ENCODE measurements around the gene LRRC2. TPM values are rescaled to one million over a fixed set of nuclear protein-coding genes. Genes with fewer than 3 reads are reported as not detected.

LRRC2 gene
- total and polyA plus RNA-seq, 9 of the 15 experiments (the other 6 are each of a cell fraction or from before 2014, with no cell fraction given) = 0.01 to 0.04 (median 0.03) TPM; not detected in 5

- TF ChIP-seq MLLT1 (IDR thresholded peaks at IDR 0.05) (peak; percentile 11 to 50; a peak in 1 of 4 replicates), STAT5B (CRISPR knock-in tag; IDR thresholded peaks at IDR 0.05) (0 out of 2 replicates have a peak, but pooled peaks have one; percentile 47), KDM1A (IDR thresholded peaks at IDR 0.05) (peak; percentile 97), GABPB1 (CRISPR knock-in tag; IDR thresholded peaks at IDR 0.05) (no peak), GTF2F1 (IDR thresholded peaks at IDR 0.05; ENCODE audit: low read depth, low read length) (no peak), ZNF140 (CRISPR knock-in tag; IDR thresholded peaks at IDR 0.05) (no peak), CTBP1 (IDR thresholded peaks at IDR 0.05; ENCODE audit: borderline replicate concordance) (peak; percentile 85), RERE (CRISPR knock-in tag; IDR thresholded peaks at IDR 0.05; ENCODE audit: borderline replicate concordance) (no peak), TCFL5 (CRISPR knock-in tag; conservative IDR thresholded peaks at IDR 0.05) (peak; percentile 68), NRF1 (conservative IDR thresholded peaks at IDR 0.05 in 1 of 2, IDR thresholded peaks at IDR 0.05 in 1 of 2) (peak in 1 of 2 experiments; percentile 14; a peak in 1 of 4 replicates), PCBP2 (IDR thresholded peaks at IDR 0.05; ENCODE audit: low read depth, low read length, poor library complexity, severe bottlenecking) (no peak), MAFF (IDR thresholded peaks at IDR 0.05; ENCODE audit: low read length) (peak; percentile 50; the same call in 1 of the 2 replicates), E2F1 (CRISPR knock-in tag; IDR thresholded peaks at IDR 0.05) (no peak), ZNF41 (CRISPR knock-in tag; conservative IDR thresholded peaks at IDR 0.05) (peak; percentile 69; the same call in 1 of the 2 replicates), TEAD1 (CRISPR knock-in tag; IDR thresholded peaks at IDR 0.05) (peak; percentile 82 to 98), IFI16 (CRISPR knock-in tag; IDR thresholded peaks at IDR 0.05) (no peak), SMAD3 (CRISPR knock-in tag; conservative IDR thresholded peaks at IDR 0.05) (peak; percentile 93), SMAD4 (CRISPR knock-in tag; conservative IDR thresholded peaks at IDR 0.05) (peak; percentile 97), ZNF75A (CRISPR knock-in tag; IDR thresholded peaks at IDR 0.05) (no peak)
These were observed 57.1 kb downstream of the LRRC2 start (continued) for GRCh38 chr3:46508850-46509591.
